NCI-H2227 treated with DMSO at 0.1 percent for 48 hours (cell line): ENCODE measurements around the gene COL23A1.
"Not testable (repeated sequence)": the region's sequence is repeated elsewhere in the genome, so short reads cannot be mapped to it uniquely, and the experiment has no call there.

Experiments
- DNase-seq: peaks from one replicate; lab custom pipeline; 2025; lab: John Stamatoyannopoulos, UW

Gene COL23A1

DNA sequence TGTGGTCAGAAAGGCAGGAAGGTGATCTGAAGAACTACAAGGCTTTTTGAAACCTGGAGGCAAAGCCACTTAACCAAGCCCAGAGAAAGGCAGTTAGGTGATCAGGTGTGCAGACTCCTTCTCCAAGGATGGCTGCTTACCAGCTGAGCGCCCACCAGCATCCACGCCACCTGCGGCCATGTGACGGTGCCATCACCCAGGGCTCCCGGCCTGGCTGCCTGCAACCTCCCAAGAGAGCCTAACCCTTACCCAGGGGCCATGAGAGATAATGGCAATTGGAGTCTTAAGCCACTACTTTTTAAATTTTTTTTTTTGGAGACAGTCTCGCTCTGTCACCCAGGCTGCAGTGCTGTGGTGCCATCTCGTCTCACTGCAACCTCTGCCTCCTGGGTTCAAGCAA is 324.4 kb downstream of the COL23A1 start:
- no peak for DNase-seq

DNA sequence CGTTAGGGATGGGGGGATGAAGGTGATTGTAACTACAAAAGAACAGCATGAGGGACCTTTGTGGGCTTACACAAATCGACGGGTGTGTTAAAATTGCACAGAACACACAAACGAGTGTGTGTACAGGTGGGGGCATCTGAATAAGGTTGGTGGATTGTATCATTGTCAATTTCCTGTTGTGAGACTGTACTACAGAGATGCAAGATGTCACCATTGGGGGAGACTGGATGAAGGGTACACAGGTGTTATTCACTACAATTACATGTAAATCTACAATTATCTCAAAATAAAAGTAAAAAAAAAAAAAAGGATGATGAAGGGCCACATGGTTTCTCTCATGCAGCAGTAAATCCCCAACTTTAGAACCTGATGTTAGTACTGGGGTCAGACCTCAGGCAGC is 326.1 kb downstream of the COL23A1 start:
- no peak for DNase-seq

DNA sequence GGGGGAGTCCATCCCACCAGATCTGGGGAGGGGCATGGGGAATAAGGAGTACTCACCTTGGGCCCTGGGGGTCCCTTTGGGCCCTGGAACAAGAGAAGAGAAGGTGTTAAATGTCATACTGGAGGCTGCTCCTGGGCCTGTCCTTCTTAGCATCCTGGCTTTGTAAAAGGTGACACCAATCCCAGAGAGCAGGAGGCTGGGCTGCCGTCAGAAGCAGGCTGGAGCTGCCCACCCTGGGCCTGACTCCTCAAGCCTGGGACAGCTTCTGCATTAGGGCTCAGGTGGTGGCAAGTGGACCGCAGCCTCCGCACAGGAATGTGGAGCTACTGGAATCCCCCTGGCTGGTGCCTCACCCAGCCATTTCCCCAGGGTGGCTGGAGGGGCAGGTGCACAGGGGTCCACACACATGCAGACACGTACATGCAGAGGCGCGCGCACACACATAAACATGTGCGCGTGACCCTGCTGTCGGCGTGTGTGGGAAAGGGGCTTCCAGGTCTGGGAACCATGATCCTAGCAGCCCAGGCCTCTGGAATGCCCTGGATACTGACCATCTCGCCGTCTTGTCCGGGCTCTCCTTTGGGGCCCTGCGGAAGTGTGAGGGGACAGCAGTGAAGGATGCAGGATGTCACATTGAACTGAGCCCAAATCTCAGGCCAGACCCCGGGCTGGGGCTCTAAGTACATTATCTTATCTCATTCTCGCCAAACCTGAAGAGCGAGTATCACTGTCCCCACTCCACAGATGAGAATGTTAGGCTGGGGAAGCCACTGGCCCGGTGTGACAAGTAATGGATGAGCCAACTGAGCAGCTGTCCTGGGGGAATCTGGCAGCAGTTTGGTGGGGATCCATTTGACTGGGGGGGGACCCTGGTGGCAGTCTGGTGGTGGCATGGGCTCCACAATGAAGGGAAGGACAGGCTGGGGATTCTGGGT is 328.3 kb downstream of the COL23A1 start:
- no peak for DNase-seq

GRCh38 chr5:178259623-178260536 is 330.3 kb downstream of the COL23A1 start:
- DNase-seq, result no peak

DNA sequence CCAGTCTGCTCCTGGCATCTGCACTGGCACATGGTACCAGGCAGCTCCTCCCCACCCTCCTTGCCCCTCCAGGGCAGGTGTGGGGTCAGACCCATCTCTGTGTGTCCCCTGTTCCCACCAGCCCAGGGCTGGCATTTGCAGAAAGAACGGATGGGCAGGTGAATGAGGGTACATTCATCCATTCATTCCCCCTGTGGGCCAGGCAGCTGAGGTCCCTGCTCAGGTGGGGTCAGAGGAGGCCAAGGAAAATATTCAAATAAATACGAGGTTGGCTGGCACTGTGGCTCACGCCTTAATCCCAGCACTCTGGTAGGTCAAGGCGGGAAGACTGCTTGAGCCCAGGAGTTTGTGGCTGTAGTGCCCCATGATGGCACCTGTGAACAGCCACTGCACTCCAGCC is 332.5 kb downstream of the COL23A1 start:
- no peak for DNase-seq

- no peak for DNase-seq
Observed at GRCh38 chr5:178256746-178257145, 333.4 kb downstream of the COL23A1 start.

GRCh38 chr5:178253632-178254031 is 336.6 kb downstream of the COL23A1 start:
- DNase-seq, result not testable (repeated sequence)

DNA sequence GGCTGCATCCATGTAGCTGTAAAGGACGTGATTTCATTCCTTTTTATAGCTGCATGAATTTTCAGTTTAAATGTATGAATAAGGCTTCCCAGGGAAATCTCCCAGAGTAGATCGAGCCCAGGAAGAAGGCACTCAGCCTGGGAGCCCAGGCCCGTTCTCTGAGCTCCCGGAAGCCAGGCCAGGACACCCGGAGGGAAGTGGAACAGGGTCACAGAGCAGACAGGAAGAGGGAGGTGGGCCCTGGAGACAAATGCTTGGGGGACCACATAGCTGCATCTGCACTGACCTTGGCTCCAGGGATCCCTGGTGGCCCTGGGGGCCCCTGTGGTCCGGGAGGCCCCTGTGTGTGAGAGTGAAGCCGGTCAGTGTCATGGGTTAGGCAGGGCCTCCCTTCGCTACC is 337.9 kb downstream of the COL23A1 start:
- no peak for DNase-seq

DNA sequence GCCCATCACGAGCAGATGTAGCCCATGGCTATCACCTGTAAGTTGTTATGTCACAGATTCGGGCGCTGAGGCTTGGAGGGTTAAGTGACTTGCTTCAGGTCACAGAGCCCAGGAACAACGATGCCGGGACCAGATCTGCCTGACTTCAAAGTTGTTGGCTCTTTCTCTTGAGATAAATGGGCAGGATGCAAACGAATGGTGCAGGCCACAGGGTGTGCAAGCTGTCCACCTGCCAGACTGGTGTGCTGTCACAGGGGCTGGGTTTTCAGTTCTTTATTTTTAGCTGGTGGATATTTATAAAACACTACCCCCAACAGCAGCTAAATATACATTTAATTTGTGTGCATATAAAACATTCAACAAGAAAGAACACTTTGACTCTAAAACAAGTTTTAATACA is 339.9 kb downstream of the COL23A1 start:
- DNase-seq, result no peak

DNA sequence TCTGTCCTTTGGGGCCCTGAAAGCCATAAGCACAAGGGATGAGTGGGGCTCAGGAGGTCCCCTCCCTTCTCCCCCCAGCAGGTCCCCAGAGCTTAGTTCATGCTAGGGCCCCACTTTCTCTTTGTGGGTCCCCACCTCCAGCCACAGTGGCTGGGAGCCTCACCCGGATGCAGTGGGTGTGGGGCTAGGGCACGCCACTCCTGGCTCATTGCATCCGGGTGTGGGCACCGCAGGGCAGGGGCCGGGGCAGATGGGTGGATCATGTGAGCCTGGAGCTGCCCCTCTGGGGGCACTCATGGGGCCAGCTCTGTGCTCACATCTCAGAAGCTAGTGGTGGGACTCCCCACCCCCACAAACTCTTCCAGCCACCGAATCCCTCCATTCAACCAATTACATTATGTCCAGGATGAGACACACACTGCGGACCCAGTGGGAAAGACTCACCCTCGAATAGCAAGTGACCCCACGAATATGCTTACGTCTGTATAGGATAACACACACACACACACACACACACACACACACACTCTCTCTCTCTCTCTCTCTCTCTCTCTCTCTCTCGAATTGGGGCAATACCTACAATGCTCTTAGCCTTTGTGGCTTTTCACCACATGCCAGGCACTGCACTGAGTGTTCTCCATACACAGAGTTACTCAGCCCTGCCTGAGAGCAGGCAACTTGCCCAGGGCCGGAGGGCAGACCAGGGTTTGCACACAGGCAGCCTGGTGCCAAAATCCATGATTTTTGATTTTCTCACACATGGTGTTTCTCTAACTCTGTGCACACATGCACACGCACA is 340.8 kb downstream of the COL23A1 start:
- DNase-seq, result no peak

DNA sequence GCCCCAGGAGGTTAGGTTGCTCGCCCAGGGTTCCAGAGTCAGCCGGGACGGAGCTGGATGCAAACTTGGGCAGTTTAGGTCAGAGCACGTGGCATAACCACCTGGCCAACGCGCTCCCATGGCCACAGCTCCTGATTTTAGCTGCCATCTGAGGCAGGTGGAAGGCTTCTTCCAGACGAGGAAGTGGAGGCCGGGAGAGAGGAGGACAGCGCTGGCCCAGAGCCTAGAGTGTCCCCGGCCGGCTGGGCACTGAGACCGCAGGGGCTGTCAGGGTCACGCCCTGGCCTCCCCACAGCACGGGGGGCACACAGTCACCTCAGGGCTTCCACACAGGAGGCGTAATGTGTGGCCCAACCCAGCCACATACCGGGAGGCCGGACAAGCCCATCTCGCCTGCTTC is 341.4 kb downstream of the COL23A1 start:
- no peak for DNase-seq

DNA sequence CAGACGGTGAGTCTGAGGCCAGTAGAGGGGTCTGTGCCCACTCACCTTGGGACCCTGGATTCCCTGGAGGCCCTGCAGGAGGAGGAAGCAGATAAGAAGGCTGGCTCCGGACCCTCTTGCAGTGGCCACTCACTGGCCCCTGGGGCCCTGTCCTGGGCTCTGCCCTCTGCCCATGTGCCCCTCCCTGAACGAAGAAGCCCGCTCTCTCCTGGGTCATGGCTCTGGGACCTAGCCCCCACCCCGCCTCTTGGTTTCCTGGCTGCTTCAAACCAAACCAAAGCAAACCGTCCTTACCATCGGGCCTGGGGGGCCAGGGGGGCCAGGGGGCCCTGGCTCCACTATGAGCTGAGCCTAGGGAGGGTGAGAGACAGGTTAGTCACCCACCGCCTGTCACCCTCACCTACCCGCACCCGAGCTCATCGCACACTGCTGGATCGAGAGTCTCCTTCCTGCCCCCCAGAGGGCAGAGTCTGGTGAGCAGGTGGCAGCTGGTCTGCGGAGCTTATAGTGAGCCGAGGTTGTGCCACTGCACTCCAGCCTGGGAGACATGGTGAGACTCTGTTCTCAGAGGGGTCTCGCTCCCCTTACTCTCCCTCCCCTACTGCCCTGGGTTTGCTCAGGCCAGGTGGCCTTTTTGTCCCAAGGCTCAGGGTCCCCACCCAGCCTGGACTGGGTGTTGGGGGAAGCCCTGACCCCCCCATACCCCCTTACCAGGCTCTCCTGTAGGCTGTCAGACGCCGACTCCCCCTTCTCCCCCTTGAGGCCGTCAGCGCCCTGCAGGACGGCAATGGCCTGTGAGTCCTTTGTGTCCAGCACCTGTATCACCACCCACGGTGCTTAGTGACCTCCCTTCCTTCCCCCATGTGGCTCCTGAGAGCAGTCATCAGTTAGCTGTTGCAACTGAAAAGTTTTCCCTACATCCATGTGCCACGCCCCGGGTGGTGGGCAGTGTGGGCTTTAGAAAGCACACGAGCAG is 342.4 kb downstream of the COL23A1 start:
- DNase-seq, result no peak

GRCh38 chr5:178246624-178247279 is 343.4 kb downstream of the COL23A1 start:
- no peak for DNase-seq

- DNase-seq, result no peak
Observed at GRCh38 chr5:178245389-178245788, 344.8 kb downstream of the COL23A1 start.

GRCh38 chr5:178244576-178244975 is 345.6 kb downstream of the COL23A1 start:
- DNase-seq, result no peak

DNA sequence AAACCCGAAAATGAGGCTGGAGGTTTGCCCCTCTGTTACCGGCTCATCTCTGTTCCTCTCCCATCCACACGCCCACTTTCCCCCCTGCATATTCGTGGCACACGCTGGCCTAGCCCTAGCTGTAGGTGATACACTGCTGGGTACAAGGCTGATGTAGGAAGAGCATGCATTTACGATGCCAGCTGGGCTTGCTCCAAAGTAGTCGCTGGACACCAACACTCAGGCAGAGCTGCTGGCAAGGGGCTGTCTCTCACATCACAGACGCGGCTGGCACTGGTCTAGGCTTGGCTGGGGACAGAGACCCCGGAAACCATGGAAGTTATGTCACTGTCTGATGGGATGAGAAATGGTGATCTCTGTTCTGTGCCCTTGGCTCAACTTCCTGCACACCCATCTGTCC is 347.8 kb downstream of the COL23A1 start:
- no peak for DNase-seq

DNA sequence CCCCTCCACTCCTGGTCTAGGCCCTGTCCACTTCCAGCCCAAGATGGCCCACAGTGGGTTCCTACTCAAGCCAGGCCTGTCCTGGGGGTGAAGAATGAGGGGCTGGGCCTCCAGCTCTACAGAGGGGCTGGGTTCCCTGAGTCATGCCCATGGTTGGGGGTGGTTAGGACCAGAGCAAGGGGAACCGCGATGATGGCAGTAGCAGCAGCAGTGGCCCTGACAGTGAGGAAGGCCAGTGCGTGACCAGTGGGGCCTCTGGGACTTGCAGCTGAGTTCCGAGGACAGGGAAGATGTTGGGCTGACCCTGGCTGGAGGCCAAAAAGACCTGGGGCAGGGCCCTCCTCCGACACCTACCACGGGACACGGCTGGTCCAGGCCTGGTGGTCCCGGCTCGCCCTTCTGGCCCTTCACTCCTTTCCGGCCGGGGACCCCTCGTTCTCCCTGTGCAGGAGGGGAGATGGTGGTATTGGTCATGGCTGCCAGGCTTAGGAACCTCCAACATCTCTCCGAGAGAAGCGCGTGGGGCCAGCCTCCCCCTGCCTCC is 348.4 kb downstream of the COL23A1 start:
- no peak for DNase-seq

DNA sequence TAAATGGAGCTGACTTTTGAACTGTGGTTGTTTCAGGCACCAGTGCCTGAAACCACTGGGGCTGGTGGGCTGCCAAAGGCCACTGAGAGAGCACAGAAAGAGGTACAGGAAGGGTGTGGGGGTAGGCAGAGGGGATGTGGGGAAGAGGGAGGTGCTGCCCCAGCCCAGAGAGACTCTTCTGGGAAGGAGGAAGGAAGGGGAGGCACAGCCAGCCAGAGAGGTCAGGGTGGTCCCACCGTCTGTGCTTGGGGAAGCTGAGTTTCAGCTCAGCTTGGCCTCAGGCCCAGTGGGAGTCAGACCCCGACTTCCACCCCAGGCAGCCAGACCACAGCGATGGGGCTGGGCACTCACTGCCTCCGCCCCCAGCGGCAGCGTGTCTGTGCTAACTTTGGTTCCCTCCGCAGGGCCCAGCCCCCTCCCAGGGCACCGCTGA is 348.9 kb downstream of the COL23A1 start:
- no peak for DNase-seq

DNA sequence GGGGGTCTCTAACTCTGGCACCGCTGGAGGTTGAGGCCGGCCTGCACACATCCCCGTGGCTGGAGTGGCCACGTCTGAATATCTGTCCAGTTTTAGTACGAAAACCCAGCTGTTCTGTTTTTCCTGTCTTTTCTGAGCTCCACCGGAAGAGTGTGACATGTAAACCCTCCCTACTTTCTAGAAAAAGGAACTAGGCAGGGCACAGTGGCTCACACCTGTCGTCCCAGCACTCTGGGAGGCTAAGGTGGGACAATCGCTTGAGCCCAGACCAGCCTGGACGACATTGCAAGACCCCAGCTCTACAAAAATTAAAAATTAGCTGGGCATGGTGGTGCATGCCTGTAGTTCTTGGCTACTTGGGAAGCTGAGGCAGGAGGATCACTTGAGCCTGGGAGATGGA is 349.4 kb downstream of the COL23A1 start:
- no peak for DNase-seq

GRCh38 chr5:178240341-178240741 is 349.9 kb downstream of the COL23A1 start:
- no peak for DNase-seq
